ENCODE results near the gene MYH16. TPM values are rescaled to one million over a fixed set of nuclear protein-coding genes. Genes with fewer than 3 reads are reported as not detected.
"Not testable (repeated sequence)": the region's sequence is repeated elsewhere in the genome, so short reads cannot be mapped to it uniquely, and the experiment has no call there.

Gene MYH16
- total RNA-seq, 1 donor = not detected

DNA sequence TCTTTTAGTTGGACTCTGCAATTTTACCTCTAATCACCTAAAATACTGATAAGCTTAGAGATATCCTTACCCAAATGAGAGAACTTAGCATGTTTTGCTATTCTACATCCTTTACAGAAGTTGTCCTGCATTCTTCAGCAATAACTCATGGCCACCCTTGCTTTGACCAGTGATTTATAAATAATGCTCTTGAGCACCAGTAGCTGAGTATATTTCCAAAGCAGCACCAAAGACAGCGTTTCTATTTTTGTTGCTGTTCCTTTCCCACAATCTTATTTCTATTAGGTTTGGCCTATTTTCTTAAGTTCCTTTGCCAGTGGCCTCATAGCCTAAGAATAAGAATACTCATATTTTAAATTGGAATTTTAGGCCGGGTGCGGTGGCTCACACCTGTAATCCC, 68.0 kb downstream of the MYH16 start:
- no peak for DNase-seq (ENCODE audit: low read depth in 2 of 3, low spot score in 2 of 3)

DNA sequence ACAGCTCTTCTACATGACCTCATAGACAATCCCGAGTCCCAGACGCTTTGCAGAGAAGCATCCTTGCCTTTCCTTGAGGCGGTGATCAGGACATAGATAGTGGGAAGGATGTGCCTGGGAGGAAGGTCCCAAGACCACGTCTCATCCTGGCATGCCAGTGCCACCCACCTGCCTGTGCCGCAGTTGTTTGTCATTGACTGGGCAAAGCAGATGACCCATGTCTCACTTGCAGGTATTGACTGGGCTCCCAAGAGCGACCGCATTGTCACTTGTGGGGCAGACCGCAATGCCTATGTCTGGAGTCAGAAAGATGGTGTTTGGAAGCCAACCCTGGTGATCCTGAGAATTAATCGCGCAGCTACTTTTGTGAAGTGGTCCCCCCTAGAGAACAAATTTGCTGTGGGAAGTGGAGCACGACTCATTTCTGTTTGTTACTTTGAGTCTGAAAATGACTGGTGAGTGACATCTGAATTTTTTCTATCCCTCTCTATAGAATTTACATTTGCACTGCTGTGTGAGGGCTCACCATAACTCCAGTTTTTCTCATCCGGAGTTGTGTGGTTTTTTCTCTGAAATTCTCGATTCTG, 71.5 kb downstream of the MYH16 start:
- no peak for DNase-seq (ENCODE audit: low read depth in 2 of 3, low spot score in 2 of 3)

DNA sequence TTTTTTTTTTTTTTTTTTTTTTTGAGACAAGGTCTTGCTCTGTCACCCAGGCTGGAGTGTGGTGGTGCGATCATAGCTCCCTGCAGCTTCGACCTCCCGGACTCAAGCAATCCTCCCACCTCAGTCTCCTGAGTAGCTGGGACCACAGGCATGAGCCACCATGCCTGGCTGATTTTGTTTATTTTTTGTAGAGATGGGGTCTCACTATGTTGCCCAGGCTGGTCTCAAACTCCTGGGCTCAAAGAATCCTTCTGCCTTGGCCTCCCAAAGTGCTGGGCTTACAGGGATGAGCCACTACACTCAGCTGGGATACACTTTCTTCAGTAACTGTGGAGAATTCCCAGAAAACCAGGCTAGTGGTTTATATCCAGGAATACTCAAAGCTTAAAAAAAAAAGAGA, 78.0 kb downstream of the MYH16 start:
- DNase-seq (ENCODE audit: low read depth in 2 of 3, low spot score in 2 of 3) = not testable (repeated sequence)

DNA sequence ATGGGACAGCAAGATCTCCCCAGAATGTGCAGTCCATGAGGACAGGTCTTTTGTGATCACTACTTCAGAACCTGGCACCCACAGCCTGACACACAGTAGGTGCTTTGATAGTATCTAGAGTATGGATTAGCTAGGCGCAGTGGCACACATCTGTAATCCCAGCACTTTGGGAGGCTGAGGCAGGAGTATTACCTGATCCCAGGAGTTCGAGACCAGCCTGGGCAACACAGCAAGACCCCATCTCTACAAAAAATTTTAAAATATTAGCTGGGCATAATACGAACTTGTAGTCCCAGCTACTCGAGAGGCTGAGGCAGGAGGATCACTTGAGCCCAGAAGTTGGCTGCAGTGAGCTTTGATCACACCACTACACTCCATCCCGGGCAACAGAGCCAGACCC, 79.6 kb downstream of the MYH16 start:
- no peak for DNase-seq (ENCODE audit: low read depth in 2 of 3, low spot score in 2 of 3)

DNA sequence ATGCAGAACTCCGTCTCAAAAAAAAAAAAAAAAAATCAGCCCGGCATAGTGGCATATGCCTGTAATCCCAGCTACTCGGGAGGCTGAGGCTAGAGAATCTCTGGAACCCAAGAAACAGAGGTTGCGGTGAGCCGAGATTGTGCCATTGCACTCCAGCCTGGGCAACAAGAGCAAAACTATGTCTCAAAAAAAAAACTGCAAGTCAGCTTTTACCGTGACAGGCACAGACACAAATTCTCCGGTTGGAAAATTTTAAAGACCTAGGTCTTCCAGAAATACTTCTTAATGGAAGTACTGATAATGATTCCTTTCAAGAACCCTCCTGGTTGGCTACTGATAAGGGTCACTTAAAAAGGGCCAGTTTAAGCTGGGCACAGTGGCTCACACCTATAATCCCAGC, 82.5 kb downstream of the MYH16 start:
- DNase-seq (ENCODE audit: low read depth in 2 of 3, low spot score in 2 of 3) = no peak

DNA sequence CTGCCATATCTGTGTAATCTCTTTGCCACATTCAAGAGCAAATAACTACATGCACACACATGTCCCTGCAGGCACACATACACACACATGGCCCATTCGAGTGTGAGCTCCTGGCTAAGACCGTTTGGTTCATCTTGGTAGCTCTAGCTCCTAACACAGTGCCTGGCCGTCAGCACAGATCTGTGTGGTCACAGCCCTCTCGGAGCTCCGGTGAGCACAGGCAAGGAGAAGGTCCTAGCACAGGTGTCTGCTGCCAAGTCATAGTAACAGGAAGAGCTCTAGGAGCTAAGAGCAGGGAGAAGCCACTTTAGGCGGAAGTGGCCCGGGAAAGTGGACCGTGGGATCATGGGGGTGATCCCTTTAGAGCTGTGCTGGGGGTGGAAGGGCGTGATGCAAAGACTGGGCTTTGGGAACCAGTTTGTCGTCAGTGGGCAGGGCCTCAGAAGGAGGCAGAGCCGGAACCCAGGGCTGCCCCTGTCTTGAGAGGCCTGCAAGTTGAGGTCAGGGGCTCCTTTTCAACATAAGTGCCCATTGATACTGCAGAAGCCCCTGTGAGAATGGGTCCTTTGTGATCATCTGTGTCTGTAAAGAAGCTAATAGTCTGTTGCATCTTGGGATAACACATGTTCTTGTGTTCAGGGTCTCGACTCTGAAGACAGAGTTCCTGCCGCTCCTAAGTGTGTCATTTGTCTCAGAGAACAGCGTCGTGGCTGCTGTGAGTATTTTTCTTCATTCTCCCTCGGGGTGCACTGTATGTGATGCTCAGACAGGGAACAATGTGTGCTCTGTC, 85.3 kb downstream of the MYH16 start:
- DNase-seq (ENCODE audit: low read depth in 2 of 3, low spot score in 2 of 3) = no peak

DNA sequence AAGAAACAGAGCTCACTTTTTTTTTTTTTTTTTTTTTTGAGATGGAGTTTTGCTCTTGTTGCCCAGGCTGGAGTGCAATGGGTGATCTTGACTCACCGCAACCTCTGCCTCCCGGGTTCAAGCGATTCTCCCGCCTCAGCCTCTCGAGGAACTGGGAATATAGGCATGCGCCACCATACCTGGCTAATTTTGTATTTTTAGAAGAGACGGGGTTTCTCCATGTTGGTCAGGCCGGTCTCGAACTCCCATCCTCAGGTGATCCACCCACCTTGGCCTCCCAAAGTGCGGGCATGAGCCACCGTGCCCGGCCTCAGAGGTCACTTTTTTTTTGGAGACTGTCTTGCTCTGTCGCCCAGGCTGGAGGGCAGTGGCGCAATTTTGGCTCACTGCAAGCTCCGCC, 85.9 kb downstream of the MYH16 start:
- not testable (repeated sequence) for DNase-seq (ENCODE audit: low read depth in 2 of 3, low spot score in 2 of 3)

DNA sequence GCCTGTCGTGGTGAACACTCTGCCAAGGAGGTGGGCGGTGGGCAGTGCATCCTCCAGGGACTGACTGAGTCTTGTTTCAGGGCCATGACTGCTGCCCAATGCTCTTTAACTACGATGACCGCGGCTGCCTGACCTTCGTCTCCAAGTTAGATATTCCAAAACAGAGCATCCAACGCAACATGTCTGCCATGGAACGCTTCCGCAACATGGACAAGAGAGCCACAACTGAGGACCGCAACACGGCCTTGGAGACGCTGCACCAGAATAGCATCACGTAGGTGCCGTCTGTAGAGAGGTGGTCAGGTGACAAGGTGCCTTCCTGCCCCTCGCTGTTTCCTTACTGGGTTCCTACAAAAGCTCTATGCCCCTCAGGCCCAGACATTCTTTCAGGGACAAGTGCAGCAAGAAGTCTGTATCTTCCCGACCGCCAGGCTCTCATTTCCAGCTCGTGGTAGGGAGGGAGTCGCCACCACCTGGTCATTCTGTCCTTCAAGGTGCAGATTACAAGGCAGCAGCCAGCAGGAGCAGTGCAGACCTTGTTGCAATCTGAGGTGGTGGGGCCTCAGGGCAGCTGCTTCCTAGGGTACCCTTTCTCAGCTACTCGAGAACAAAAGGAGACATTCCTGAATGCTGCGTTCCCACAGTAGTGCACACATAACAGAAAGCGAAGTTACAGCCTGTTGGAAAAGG, 87.0 kb downstream of the MYH16 start:
- no peak for DNase-seq (ENCODE audit: low read depth in 2 of 3, low spot score in 2 of 3)

Other genes with a start within 250 kb of the MYH16 start
- 9.2 TPM for gene SMURF1, start 128.7 kb upstream of the MYH16 start, total RNA-seq
- under 0.01 TPM for gene KPNA7, start 64.7 kb upstream of the MYH16 start, total RNA-seq
- 52.8 TPM for gene ARPC1A, start 53.1 kb downstream of the MYH16 start, total RNA-seq
- 420 TPM for gene ARPC1B, start 101.9 kb downstream of the MYH16 start, total RNA-seq
- gene PDAP1, start 135.8 kb downstream of the MYH16 start, total RNA-seq = 14.3 TPM
- gene BUD31, start 136.1 kb downstream of the MYH16 start, total RNA-seq = 32.9 TPM
- gene PTCD1, start 166.0 kb downstream of the MYH16 start, total RNA-seq = 8.9 TPM
- gene CPSF4, start 166.1 kb downstream of the MYH16 start, total RNA-seq = 41.5 TPM
- gene ATP5MF, start 193.3 kb downstream of the MYH16 start, total RNA-seq = 334 TPM
- gene ZNF789, start 200.1 kb downstream of the MYH16 start, total RNA-seq = 10.0 TPM
- gene ZNF394, start 227.4 kb downstream of the MYH16 start, total RNA-seq = 61.4 TPM
- gene ZKSCAN5, start 231.8 kb downstream of the MYH16 start, total RNA-seq = 6.5 TPM

Data from hematopoietic multipotent progenitor cell (in vitro differentiated cells).